GM19452 (cell line): ENCODE results near the gene TRIM15.
"Not testable (repeated sequence)": the region's sequence is repeated elsewhere in the genome, so short reads cannot be mapped to it uniquely, and the experiment has no call there.

ENCODE experiments used
- ATAC-seq: cut with Tn5 transposase; IDR thresholded peaks from one replicate; pipeline ENCODE4 v1.9.1; 2021; ENCODE audit not compliant: unreplicated experiment

Gene TRIM15

DNA sequence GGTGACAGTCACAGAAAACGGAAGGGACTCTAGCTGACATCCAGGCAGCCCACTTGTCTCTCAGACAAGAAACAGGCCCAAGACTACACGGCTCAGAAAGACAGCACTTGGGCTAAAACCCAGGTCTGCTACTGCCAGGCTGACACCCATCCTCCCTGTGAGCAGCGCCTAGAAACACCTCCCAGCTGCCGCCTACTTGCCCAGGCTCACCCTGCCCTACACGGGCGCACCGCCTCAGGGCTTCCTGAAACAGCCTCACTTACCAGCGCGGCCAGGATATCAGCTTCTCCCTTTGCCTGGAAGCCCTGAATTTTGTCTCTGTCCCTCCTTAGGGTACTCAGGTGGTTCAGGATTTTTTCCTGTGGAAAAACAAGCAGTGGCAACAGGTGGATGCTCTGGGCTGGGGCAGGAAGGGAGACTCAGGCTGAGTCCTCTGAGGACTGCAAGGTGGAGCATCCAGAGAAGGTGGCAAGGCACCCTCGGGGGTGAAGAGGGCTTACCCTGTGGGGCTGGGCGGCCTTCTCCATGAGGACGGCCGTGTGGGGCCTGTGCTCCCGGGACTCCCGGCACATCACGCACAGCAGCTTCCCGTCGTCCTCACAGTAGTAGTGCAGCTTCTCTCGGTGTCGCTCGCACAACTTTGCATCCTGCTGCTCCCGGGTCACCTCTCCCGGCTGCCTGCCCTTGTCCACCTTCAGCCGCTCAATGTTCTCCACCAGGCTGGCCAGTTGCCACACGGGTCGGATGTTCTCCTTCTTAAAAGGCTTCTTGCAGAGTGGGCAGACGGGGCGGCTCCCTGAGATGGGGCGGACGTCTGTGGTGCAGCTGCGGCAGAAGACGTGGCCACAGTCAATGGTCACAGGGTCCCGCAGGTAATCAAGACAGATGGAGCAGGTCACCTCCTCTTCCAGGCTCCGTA, 35.1 kb downstream of the TRIM15 start:
- ATAC-seq, result no peak

DNA sequence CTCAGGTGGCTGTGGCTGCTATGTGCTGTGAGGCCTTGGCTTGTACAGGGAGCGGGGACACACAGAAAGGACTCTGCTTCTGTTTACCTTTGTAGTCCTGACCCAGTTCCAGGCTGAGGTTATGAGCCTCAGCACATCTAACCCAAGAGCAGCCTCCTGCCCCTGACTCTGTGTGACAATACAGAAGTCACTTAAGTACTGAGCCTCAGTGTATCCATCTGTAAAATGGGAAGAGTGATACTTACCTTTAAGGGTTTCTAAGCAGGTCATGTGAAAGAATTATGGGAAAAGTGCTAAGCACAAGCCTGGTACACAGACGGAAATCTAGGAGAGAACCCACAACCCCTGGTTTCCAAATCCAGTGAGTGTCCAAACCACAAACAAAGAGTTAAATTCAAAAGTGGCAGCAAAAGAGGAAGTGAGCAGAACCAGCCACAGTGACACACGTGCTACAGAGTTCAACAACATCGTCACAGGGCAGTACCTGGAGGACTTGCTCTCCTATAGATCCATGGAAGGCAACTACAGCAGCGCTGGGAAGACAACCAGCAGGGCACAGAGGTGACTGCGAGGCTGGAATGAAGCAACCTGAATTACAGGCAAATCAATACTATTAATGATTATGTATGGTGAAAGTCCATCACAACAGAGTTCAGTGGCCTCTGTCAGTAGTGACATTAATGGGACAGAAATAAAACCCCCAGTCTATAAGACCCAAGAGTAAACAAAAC, 37.4 kb downstream of the TRIM15 start:
- peak; percentile 72 for ATAC-seq

DNA sequence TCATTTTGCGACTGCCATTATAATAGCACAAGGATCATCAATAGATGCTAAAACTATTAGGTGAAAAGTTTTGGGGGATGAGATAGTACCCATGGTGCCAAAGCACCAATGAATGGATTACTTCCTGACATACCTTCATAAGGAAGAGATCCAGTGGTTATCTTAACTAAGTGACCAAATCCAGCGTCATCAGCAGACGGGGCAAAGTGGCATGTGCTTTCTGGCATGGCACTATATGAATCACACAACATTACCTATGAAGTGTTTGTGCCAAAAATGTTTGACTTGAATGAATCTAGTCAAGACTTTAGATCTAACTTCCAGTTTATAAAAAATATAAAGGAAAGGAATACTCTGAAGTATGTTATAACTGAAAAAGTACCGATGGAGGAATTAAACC, 39.0 kb downstream of the TRIM15 start:
- no peak for ATAC-seq

DNA sequence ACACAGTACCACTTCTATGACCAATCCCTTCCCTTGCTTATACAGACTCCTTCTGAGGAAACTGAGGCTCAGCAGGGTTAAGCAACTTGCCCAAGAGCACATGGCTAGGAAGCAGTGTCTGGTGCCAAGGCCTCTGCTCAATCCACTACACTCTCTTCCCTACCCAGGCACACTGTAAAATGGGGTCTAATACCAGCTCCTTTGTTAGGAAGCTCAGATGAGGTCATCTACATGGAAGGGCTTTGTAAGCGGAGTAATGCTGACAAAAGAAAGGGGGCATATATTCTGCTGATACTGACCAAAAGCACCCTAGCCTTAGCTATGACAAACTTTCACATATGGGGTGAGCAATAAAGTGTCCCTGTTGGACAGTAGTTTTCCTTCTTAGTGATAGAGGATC, 40.8 kb downstream of the TRIM15 start:
- no peak for ATAC-seq

DNA sequence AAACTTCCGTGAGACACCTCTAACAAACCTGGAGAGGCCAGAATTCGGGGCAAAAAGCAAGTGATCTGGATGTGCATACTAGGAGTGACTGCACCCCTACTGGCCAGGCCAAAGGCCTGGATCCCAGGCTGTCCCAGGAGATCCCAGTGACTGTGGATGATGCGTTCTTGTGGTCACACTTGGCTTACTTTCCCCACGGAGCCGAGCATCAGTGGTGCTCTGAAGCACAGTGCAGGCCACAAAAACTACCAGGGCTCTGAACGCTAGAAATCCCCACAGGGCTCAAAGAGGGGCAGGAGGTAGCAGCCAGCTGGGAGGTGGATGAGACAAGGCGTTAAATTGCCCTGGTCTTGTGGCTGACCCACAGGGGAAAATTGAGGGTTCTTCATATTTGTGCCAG, 42.8 kb downstream of the TRIM15 start:
- no peak for ATAC-seq

DNA sequence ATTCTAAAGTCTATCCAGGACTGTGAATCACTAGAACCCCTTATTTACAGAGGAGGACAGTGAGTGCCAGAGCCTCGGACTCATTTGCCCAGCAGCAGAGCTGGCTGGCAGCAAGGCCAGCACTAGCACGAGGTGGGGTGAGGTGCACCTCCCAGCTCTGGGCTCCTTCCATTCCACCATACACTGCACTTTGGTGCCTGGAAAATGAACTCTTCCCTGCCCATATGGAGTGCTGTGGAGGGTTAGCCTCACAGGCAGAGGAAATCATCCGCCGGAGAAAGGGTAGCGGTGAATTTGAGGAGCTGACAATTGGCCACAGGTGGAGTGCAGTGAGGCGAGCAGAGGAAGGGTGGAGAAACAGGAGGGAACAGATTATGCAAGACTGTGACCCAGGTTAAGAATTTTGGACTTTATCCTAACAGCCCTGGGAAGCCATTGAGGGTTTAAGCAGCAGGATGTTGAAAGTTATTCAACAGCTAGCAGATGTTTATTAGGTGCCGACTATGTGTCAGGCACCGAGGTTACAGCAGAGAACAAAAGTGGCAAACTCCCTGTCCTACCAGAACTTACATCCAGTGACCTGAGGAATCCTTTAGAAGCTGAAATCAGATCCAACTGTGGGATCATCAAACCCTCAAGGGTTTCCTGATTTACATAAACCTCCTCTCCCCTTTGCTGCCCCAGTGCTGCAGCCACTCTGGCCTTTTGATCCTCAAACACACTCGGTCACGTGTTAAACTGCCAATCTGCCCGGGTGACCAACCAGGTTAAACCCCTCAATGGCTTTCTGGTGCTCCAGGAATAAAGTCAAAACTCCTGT, 43.7 kb downstream of the TRIM15 start:
- ATAC-seq, result no peak

DNA sequence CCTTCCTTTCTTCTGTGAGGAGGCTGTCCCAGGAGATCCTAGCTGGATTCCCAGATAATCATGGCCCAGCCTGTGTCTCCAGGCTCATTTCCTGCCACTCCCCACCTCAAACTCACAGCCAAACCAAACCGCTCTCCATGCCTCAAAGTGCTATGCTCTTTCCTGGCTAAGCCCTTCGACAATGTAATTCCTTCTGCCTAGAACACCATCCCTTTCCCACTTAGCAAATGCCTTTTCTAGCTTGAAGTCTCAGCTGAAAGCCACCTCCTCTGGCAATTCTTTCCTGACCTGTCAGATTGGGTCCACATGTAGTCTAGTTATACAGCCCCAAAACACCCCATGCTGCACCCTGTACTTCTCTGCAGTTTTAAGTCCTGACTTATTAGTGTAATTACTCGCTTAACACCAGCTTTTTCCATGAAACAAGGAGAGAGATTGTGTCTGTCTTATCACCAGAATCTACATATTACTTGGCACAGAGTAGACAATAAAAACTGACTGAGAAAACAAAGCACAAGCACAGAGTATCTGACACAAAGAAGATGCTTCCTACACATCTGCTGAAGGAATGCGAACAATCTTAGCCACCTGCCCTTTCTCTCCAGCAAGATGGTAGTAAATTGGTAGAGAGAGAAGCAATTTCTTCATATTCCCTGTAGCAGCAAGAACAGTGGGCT, 44.4 kb downstream of the TRIM15 start:
- no peak for ATAC-seq

DNA sequence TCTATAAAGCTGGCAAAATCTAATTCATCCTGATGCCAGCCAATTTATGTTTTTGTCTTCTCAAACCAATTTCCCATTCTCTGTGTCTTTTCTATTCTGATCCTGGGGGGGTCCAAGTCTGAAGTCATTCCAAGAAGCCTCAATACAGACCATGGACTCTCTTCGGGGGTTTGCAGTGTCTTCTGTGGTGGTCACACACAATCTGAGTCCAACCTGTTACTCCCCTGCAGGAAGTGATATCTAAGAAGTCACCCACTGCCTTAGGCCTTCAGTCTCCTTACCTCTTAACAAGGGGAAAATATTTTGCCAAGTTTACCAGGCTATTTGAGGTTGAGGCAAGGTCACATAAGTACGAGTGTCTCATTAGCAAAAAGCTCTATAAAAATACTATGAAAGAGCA, 48.0 kb downstream of the TRIM15 start:
- ATAC-seq, result no peak

DNA sequence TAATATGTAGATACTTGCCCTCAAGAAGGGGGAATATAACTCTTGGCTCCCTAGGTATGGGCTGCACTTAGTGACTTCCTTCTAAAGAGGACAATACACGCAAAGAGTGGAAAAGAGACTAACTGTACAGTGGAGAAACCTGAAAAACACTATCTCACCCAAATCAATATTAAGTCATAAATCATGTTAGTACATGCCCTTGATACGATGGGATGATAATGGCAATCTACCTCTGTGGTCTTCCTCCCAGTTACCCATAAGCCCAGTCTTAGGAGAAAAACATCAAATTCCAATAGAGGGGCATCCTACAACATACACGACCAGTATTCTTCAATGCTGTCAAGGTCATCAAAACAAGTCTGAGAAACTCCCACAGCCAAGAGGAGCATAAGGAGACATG, 48.6 kb downstream of the TRIM15 start:
- no peak for ATAC-seq

DNA sequence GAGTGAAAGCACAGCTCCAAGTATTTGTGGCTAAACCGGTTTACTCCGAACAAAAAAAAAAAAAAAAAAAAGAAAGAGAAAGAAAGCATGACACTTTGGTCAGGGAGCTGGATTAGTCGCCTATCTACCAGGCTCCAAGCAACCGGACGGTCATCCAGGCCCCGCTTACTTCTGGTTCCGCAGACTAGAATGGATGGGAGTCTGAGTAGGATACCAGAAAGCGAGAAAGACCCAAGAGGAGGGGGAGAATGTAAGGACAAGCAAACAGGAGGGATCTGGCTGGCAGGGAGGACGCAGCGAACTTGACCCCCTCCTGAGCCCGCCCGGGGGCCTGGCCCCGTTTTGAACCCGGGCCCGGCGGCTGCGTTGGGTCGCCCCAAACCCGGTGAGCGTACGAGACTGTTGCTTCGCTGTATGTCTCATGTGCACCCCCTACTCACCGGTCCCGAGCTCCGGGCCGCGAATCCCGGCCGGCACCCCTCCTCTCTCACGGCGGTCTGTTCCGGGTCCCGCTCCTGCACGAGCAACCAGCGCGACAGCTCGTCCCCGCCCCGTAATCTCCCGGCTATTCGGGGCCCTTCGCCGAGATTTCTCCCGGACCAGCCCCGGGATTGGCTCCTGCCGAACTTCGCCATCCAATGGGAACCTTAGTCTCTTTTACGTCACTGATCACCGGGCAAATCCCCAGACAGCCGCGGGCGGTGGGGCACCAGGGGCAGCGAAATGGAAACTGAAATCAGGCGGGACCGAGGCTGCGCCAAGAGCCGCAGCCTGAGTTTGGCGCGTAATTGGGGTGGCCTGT, 49.7 kb downstream of the TRIM15 start, which contains the start of gene TRIM26:
TRIM26 (minus strand) TSS at position 542 of the 802 bp plus-strand sequence. CDS start 14,303 bp downstream, outside the sequence.
- ATAC-seq, result peak; percentile 82

DNA sequence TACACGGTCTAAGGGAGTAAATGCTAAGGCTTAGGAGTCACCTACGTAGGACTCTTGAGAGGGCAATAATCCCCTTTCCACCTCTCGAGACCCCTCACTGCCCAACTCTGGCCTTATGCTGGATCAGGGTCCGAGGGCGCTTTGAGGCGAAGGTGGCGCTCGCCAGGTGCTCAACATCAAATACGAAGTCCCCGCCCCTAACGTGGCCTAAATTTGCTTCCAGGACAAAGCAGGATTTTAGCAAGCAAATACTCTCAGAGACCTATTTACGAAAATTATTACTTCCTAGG, 50.3 kb downstream of the TRIM15 start:
- ATAC-seq, result peak; percentile 2

DNA sequence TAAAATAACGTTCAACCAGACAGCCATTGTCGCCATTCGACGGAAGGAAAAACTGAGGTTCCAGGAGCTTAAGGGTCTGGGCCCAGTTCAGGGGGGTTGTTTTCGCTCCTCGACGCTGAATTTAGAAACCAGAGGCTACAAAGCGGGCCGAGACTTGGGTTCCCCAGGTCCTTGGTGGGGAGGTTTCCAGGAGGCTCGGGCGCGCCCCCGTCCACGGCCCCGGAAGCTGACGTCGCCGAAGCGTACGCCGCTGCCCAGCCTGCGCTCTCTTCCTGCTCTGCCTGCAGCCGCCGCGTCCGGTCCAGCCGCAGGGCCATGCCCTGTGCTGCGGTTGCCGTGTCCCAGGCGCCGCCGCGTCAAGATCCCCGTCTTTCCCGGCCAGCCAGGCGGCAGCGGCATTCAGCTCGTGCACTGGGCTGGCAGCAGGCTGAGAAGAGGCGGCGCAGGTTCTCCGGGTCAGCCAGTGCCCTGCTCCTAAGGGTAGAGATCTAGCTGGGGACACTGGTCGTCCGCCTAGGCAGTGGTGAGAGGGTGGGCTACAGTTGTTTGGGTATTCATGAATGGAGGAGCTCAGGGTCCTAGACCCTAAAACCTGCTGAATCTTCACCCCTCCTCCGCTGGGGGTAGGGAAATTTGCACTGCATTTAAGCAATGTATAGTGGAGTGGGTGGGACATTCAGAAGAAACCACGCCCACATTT, 50.8 kb downstream of the TRIM15 start:
- peak; percentile 53 for ATAC-seq

DNA sequence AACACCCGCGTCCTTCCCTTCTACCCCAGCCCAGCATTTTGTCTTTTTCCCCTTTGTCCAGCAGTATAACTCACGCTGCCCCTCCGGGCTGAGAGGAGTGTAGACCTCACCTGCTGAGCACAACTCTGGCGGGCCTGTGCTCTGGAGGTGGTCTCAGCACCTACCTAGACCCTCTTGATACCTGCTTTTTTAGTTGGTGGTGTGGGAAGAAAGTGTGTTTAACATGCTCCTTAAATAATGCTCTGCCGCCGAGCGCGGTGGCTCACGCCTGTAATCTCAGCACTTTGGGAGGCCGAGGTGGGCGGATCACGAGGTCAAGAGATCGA, 51.3 kb downstream of the TRIM15 start:
- no peak for ATAC-seq

DNA sequence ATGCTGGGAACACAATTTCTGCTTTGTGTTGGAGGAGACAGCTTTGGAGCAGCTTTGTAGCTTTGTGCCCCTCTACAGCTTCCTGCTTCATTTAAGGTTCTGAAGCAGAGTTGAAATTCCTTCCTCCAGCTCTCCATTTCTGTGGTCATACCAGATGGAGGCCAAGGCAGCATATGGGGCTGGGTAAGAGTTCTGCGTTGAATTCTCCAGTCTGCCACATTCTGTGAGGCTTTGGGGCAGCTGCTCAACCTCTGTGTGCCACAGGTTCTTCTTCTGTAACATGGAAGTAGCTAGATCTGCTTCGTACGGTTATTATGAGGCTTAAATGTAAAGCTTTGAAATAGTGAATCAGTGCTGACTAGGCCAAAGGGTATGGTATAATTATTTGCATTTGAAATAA, 52.8 kb downstream of the TRIM15 start:
- ATAC-seq, result no peak

DNA sequence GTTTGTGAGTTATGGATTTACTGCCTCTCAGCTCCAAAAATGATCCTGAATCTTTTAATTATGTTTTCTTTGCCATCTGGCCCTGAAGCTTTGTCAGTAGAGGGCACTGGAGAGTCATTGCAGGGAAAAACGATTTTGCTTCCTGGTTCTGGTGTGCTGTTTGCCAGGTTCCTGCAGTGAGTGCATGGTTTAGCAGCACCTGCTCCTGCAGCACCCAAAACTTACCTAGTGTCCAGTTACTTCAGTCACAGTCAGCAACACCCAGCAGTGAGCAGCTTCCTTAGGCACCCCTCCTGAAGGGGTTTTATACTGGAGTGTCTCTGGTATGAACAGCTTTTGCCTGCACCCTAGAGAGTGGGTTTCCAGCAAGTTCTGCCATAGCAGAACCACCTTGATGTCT, 55.9 kb downstream of the TRIM15 start:
- no peak for ATAC-seq

DNA sequence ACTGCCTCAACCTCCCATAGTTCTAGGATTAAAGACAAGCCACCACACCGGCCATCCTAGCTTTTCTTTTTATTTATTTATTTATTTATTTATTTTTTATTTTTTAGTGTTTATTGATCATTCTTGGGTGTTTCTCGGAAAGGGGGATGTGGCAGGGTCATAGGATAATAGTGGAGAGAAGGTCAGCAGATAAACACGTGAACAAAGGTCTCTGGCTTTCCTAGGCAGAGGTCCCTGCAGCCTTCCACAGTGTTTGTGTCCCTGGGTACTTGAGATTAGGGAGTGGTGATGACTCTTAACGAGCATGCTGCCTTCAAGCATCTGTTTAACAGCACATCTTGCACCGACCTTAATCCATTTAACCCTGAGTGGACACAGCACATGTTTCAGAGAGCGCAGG, 58.0 kb downstream of the TRIM15 start:
- ATAC-seq, result not testable (repeated sequence)

DNA sequence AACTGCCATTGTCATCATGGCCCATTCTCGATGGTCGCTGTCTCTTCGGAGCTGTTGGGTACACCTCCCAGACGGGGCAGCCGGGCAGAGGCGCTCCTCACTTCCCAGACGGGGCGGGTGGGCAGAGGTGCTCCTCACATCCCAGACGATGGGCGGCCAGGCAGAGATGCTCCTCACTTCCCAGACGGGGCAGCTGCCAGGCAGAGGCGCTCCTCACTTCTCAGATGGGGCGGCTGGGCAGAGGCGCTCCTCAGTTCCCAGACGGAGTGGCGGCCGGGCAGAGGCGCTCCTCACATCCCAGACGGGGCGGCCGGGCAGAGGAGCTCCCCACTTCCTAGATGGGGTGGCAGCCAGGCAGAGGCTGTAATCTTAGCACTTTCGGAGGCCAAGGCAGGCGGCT, 58.6 kb downstream of the TRIM15 start:
- ATAC-seq, result not testable (repeated sequence)
